Choroid plexus epithelial cell (primary cell): ENCODE results near the gene SMARCD3.

Source experiments
- DNase-seq: peaks from one replicate; pipeline ENCODE4 v3.0.0-alpha.2; 2010; ENCODE audit warnings: low read depth
- H3K4me3 ChIP-seq: 2 replicates; pipeline ENCODE4 v1.5.1; 2011; ENCODE audit warnings: low read depth, mild to moderate bottlenecking, control low read depth, low read length, moderate library complexity
- CTCF ChIP-seq: conservative IDR thresholded peaks from 2 replicates; pipeline ENCODE4 v1.5.1; 2011; ENCODE audit warnings: low read depth, mild to moderate bottlenecking, control low read depth, inconsistent platforms, low read length, moderate library complexity

Gene SMARCD3

GRCh38 chr7:151272877-151273276 lies 24.4 kb upstream of the SMARCD3 start:
- H3K4me3 ChIP-seq: no peak overlapping the region
- no peak for DNase-seq
- TF ChIP-seq CTCF: no peak

GRCh38 chr7:151272405-151272804 lies 23.9 kb upstream of the SMARCD3 start:
- no peak overlapping the region for H3K4me3 ChIP-seq
- TF ChIP-seq CTCF: no peak
- DNase-seq: no peak

DNA sequence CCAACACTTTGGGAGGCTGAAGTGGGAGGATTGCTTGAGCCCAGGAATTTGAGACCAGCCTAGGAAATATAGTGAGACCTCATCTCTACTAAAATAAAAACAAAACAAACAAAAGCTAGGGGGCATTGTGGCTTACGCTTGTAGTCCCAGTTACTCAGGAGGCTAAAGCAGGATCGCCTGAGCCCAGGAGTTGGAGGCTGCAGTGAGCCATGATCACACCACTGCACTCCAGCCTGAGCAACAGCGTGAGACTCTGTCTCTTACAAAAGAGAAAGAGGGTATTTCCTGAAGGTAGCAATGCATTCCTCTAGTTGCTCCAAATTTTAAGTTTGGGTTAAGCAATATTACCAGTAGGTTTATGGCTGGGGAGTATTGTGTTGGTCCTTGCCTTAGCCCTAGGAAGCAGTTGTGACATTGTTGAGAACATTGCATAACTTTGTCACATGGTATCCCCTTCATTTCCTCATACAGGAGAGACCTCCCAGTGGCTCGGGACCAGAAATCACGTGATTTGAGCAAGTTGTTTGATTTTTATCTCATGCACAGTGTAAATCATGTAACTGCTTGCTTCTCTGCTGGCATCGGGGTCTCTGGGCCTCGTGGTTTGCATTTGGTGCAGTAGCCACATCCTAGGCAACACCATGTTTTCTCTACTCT lies 23.3 kb upstream of the SMARCD3 start:
- TF ChIP-seq CTCF: peak; percentile 25
- DNase-seq: peak; percentile 85
- H3K4me3 ChIP-seq: no peak overlapping the region

GRCh38 chr7:151269511-151269910 lies 21.0 kb upstream of the SMARCD3 start:
- DNase-seq: no peak
- H3K4me3 ChIP-seq: no peak overlapping the region
- no peak for TF ChIP-seq CTCF

- no peak for TF ChIP-seq CTCF
Measured at GRCh38 chr7:151265351-151265931, 16.9 kb upstream of the SMARCD3 start.

DNA sequence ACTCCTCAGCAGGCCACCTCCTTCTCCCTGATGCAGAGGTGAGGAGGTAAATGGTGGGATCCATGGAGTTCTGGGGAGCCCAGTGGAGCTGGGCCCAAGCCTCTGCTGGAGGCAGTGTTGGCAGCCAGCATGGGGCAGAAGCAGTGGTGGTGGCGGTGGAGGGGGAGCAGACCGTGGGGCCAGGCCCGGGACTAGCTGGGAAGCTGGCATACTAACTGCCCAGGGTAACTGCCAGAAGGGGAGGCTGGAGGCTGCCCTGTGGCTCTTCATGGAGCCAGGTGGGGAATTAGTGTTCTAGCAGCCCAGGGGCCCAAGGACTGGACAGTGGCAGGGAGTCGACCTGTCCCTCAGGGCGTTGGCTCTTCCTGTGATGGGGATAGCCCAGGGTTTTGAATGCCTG lies 16.1 kb upstream of the SMARCD3 start:
- TF ChIP-seq CTCF: no peak
- no peak overlapping the region for H3K4me3 ChIP-seq
- no peak for DNase-seq

More at GRCh38 chr7:151265351-151265931, 16.9 kb upstream of the SMARCD3 start:
- DNase-seq: no peak
- no peak overlapping the region for H3K4me3 ChIP-seq

DNA sequence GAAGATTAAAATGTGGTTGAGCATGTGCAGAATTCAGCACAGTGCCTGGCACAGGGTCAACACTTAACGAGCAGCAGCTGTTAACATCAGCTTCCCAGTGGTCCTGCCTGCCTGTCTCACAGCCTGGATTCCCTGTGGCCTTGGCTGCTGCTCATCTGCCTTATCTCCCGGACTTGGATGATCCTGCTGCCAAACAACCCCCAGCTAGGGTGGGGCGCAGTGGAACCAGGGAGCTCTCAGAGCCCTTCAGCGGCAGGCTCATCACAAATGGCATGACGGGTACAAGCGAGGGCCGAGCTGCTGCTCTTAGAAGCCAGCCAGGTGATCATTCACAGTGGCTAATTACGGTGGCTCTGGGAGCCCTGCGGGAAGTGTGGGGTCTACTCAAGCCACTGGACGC lies 13.0 kb upstream of the SMARCD3 start:
- DNase-seq: no peak
- TF ChIP-seq CTCF: no peak
- no peak overlapping the region for H3K4me3 ChIP-seq
